Activated CD4-positive, alpha-beta T cell treated with anti-CD3 and anti-CD28 coated beads, Interleukin-2, amount 10 ng/mL, durations not matched to agents 7 days and 5 days (primary cell): Measurements from ENCODE around the gene PHF2. TPM values are rescaled to one million over a fixed set of nuclear protein-coding genes. Genes with fewer than 3 reads are reported as not detected.

Experiments used
- CTCF ChIA-PET: fragments of 350-600 bp; sonication (Branson Sonifier 250); formaldehyde crosslinking; loops from one replicate; lab custom pipeline; 2021; ENCODE audit warnings: antibody characterized with exemption; lab: Charles Lee
- POLR2A ChIA-PET: fragments of 350-600 bp; sonication (Branson Sonifier 250); formaldehyde crosslinking; loops from one replicate; lab custom pipeline; 2021; ENCODE audit warnings: antibody characterized with exemption; lab: Charles Lee
- DNase-seq: peaks from one replicate; pipeline ENCODE4 v3.0.0-alpha.2; 2020
- H3K27ac Mint-ChIP-seq: one replicate; pipeline ENCODE4 v1.8.0; 2021; ENCODE audit warnings: mild to moderate bottlenecking, moderate library complexity, mixed read lengths
- H3K27me3 Mint-ChIP-seq: one replicate; pipeline ENCODE4 v1.8.0; 2021; ENCODE audit warnings: mixed read lengths
- H3K36me3 Mint-ChIP-seq: one replicate; pipeline ENCODE4 v1.8.0; 2021; ENCODE audit warnings: low read depth, mixed read lengths
- H3K4me1 Mint-ChIP-seq: one replicate; pipeline ENCODE4 v1.8.0; 2021; ENCODE audit warnings: mixed read lengths
- H3K4me3 Mint-ChIP-seq: one replicate; pipeline ENCODE4 v1.8.0; 2021; ENCODE audit warnings: mild to moderate bottlenecking, moderate library complexity, mixed read lengths
- H3K9me3 Mint-ChIP-seq: one replicate; pipeline ENCODE4 v1.8.0; 2021; ENCODE audit warnings: mixed read lengths
- total RNA-seq, 2 experiments: library from RNA; stranded (reverse); gene quantifications; one replicate each; pipeline ENCODE4 v1.2.3, GENCODE V29; 2021

PHF2 gene
- total RNA-seq, 2 experiments from 2014 or later = 29.3 to 29.4 TPM

- H3K4me1 Mint-ChIP-seq = no peaks in the 10 kb centered on the region
- no peak for DNase-seq
- H3K36me3 Mint-ChIP-seq = peaks cover 9% of the 10 kb centered on the region
- H3K27me3 Mint-ChIP-seq = no peaks in the 10 kb centered on the region
- H3K4me3 Mint-ChIP-seq = no peak overlapping the region
- no peaks in the 10 kb centered on the region for H3K9me3 Mint-ChIP-seq
- CTCF ChIA-PET = interaction anchor here (0.6 kb wide), 1 partner anchor 221 kb away, joined by 3 read pairs; no protein-coding TSS in a partner anchor
- no peak overlapping the region for H3K27ac Mint-ChIP-seq
- POLR2A ChIA-PET = no interaction called here
Observed at GRCh38 chr9:93648181-93648580, 71.8 kb downstream of the PHF2 start.

GRCh38 chr9:93648836-93649235 lies 72.5 kb downstream of the PHF2 start:
- Mint-ChIP-seq H3K4me3 (no peak overlapping the region), H3K36me3 (peaks cover 3% of the 10 kb centered on the region), H3K27ac (no peak overlapping the region), H3K9me3 (no peaks in the 10 kb centered on the region), H3K4me1 (no peaks in the 10 kb centered on the region), H3K27me3 (no peaks in the 10 kb centered on the region)
- POLR2A ChIA-PET = no interaction called here
- DNase-seq = no peak
- CTCF ChIA-PET = no interaction called here

GRCh38 chr9:93649610-93650261 lies 73.4 kb downstream of the PHF2 start:
- no peak overlapping the region for H3K4me3 Mint-ChIP-seq
- POLR2A ChIA-PET = no interaction called here
- no peak overlapping the region for H3K27ac Mint-ChIP-seq
- H3K4me1 Mint-ChIP-seq = no peaks in the 10 kb centered on the region
- CTCF ChIA-PET = no interaction called here
- peaks cover 2% of the 10 kb centered on the region for H3K36me3 Mint-ChIP-seq
- no peak for DNase-seq
- H3K27me3 Mint-ChIP-seq = no peaks in the 10 kb centered on the region
- H3K9me3 Mint-ChIP-seq = no peaks in the 10 kb centered on the region

GRCh38 chr9:93650448-93650847 lies 74.1 kb downstream of the PHF2 start:
- Mint-ChIP-seq H3K27ac (no peak overlapping the region), H3K36me3 (peaks cover 2% of the 10 kb centered on the region), H3K27me3 (no peaks in the 10 kb centered on the region), H3K4me3 (no peak overlapping the region), H3K4me1 (no peaks in the 10 kb centered on the region), H3K9me3 (no peaks in the 10 kb centered on the region)
- ChIA-PET POLR2A (no interaction called here), CTCF (no interaction called here)
- no peak for DNase-seq

- no peak for DNase-seq
- POLR2A ChIA-PET = no interaction called here
Observed at GRCh38 chr9:93651521-93651950, 75.2 kb downstream of the PHF2 start.

GRCh38 chr9:93652604-93653592 lies 76.5 kb downstream of the PHF2 start:
- no peak overlapping the region for H3K27ac Mint-ChIP-seq
- ChIA-PET POLR2A (no interaction called here), CTCF (no interaction called here)
- H3K27me3 Mint-ChIP-seq = no peaks in the 10 kb centered on the region
- DNase-seq = no peak
- H3K36me3 Mint-ChIP-seq = peaks cover 4% of the 10 kb centered on the region
- H3K9me3 Mint-ChIP-seq = no peaks in the 10 kb centered on the region
- H3K4me1 Mint-ChIP-seq = no peaks in the 10 kb centered on the region
- no peak overlapping the region for H3K4me3 Mint-ChIP-seq

More at GRCh38 chr9:93651521-93651950, 75.2 kb downstream of the PHF2 start:
- H3K9me3 Mint-ChIP-seq = no peaks in the 10 kb centered on the region
- CTCF ChIA-PET = interaction anchor here (0.6 kb wide), 2 partner anchors 66 to 1143 kb away, joined by 3 to 6 read pairs; no protein-coding TSS in a partner anchor
- no peaks in the 10 kb centered on the region for H3K27me3 Mint-ChIP-seq
- no peaks in the 10 kb centered on the region for H3K4me1 Mint-ChIP-seq
- H3K4me3 Mint-ChIP-seq = no peak overlapping the region
- no peak overlapping the region for H3K27ac Mint-ChIP-seq
- peaks cover 2% of the 10 kb centered on the region for H3K36me3 Mint-ChIP-seq

GRCh38 chr9:93653760-93654159 lies 77.4 kb downstream of the PHF2 start:
- ChIA-PET POLR2A (no interaction called here), CTCF (no interaction called here)
- Mint-ChIP-seq H3K36me3 (peaks cover 4% of the 10 kb centered on the region), H3K9me3 (no peaks in the 10 kb centered on the region), H3K27ac (no peak overlapping the region), H3K4me1 (no peaks in the 10 kb centered on the region), H3K4me3 (no peak overlapping the region), H3K27me3 (no peaks in the 10 kb centered on the region)
- no peak for DNase-seq

- Mint-ChIP-seq H3K36me3 (peaks cover 3% of the 10 kb centered on the region), H3K27ac (no peak overlapping the region), H3K27me3 (no peaks in the 10 kb centered on the region), H3K4me3 (no peak overlapping the region), H3K4me1 (no peaks in the 10 kb centered on the region), H3K9me3 (no peaks in the 10 kb centered on the region)
- DNase-seq = no peak
- ChIA-PET CTCF (interaction anchor here (0.6 to 1.2 kb wide), 2 partner anchors 12 to 905 kb away, joined by 3 to 4 read pairs; no protein-coding TSS in a partner anchor), POLR2A (no interaction called here)
Observed at GRCh38 chr9:93654351-93654961, 78.1 kb downstream of the PHF2 start.

- no peaks in the 10 kb centered on the region for H3K9me3 Mint-ChIP-seq
- peaks cover 10% of the 10 kb centered on the region for H3K36me3 Mint-ChIP-seq
- no peak overlapping the region for H3K27ac Mint-ChIP-seq
- CTCF ChIA-PET = interaction anchor here (1.2 kb wide), 1 partner anchor 10 kb away, joined by 3 read pairs; no protein-coding TSS in a partner anchor
- no peaks in the 10 kb centered on the region for H3K27me3 Mint-ChIP-seq
- H3K4me1 Mint-ChIP-seq = no peaks in the 10 kb centered on the region
- DNase-seq = no peak
- POLR2A ChIA-PET = no interaction called here
- no peak overlapping the region for H3K4me3 Mint-ChIP-seq
Observed at GRCh38 chr9:93655621-93656425, 79.4 kb downstream of the PHF2 start.

GRCh38 chr9:93656426-93657239 lies 80.2 kb downstream of the PHF2 start:
- Mint-ChIP-seq H3K36me3 (peaks cover 10% of the 10 kb centered on the region), H3K27ac (no peak overlapping the region), H3K27me3 (no peaks in the 10 kb centered on the region), H3K4me1 (no peaks in the 10 kb centered on the region), H3K4me3 (no peak overlapping the region), H3K9me3 (no peaks in the 10 kb centered on the region)
- POLR2A ChIA-PET = no interaction called here
- DNase-seq = no peak
- CTCF ChIA-PET = no interaction called here

GRCh38 chr9:93657331-93658111 lies 81.1 kb downstream of the PHF2 start:
- Mint-ChIP-seq H3K4me1 (no peaks in the 10 kb centered on the region), H3K9me3 (no peaks in the 10 kb centered on the region), H3K4me3 (no peak overlapping the region), H3K27ac (peak overlapping the region; percentile 66), H3K36me3 (peaks cover 10% of the 10 kb centered on the region), H3K27me3 (no peaks in the 10 kb centered on the region)
- POLR2A ChIA-PET = no interaction called here
- no peak for DNase-seq
- CTCF ChIA-PET = interaction anchor here (0.6 kb wide), 1 partner anchor 218 kb away, joined by 3 read pairs; no protein-coding TSS in a partner anchor
